Activated naive CD8-positive, alpha-beta T cell treated with anti-CD3 and anti-CD28 coated beads for 36 hours (primary cell): ENCODE measurements around the gene TMEM47. TPM values are rescaled to one million over a fixed set of nuclear protein-coding genes. Genes with fewer than 3 reads are reported as not detected.

Source experiments
- DNase-seq: peaks from one replicate; pipeline ENCODE4 v3.0.0; 2021
- H3K27ac Mint-ChIP-seq: one replicate; pipeline ENCODE4 v1.8.0; 2022; ENCODE audit warnings: mild to moderate bottlenecking, moderate library complexity, mixed read lengths
- H3K27me3 Mint-ChIP-seq: one replicate; pipeline ENCODE4 v1.8.0; 2022; ENCODE audit warnings: mild to moderate bottlenecking, mixed read lengths
- H3K36me3 Mint-ChIP-seq: one replicate; pipeline ENCODE4 v1.8.0; 2021; ENCODE audit warnings: mild to moderate bottlenecking, mixed read lengths
- H3K4me1 Mint-ChIP-seq: one replicate; pipeline ENCODE4 v1.8.0; 2021; ENCODE audit warnings: mixed read lengths
- H3K4me3 Mint-ChIP-seq: one replicate; pipeline ENCODE4 v1.8.0; 2022; ENCODE audit warnings: mild to moderate bottlenecking, moderate library complexity, mixed read lengths
- H3K9me3 Mint-ChIP-seq: one replicate; pipeline ENCODE4 v1.8.0; 2022; ENCODE audit warnings: mixed read lengths
- total RNA-seq, 2 experiments: library from RNA; stranded (reverse); gene quantifications; one replicate each; pipeline ENCODE4 v1.2.3, GENCODE V29; 2021

Gene TMEM47
- total RNA-seq, 2 experiments from 2014 or later = not detected

DNA sequence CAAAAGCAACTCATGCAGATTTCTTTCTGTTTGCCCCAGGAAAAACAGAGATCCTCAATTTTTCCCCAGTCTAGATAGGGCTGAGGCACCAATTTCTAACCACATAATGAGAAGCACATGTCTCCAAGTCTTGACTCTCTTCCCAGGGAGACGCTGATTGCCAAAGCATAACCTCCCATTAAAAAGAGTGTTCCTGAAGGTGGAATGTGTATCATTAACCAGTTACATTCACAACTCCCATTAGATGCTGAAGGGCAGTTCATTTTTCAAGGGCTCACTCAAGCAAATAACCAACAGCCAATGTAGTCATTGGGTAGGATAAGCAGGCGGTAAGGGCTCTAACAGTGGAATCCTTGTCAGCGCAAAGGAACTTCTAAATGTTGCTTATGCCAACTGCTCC is 27.5 kb downstream of the TMEM47 start:
- H3K27me3 Mint-ChIP-seq = no peaks in the 10 kb centered on the region
- no peak for DNase-seq
- H3K4me3 Mint-ChIP-seq = no peak overlapping the region
- no peaks in the 10 kb centered on the region for H3K4me1 Mint-ChIP-seq
- no peaks in the 10 kb centered on the region for H3K36me3 Mint-ChIP-seq
- H3K9me3 Mint-ChIP-seq = no peaks in the 10 kb centered on the region
- no peak overlapping the region for H3K27ac Mint-ChIP-seq

DNA sequence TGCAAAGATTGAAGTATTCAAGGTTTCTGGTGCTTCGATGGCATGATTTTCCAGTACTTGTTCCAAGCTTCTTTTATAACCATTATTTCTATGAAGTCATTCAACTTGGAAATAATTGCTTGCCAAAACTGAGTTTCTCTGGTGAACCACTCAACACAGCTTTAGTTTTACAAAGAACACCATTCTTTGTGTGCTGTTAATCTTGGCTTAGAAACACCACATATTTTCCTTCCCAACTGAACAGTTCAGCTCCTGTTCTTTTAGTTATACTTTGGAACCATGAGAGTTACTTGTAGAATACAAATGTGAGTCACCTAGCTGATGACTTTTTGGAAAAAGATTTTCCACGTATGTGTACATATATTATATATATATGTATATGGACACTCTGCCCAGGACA is 32.7 kb downstream of the TMEM47 start:
- Mint-ChIP-seq H3K9me3 (no peaks in the 10 kb centered on the region), H3K36me3 (no peaks in the 10 kb centered on the region), H3K27me3 (no peaks in the 10 kb centered on the region), H3K4me3 (no peak overlapping the region), H3K27ac (no peak overlapping the region), H3K4me1 (no peaks in the 10 kb centered on the region)
- no peak for DNase-seq

DNA sequence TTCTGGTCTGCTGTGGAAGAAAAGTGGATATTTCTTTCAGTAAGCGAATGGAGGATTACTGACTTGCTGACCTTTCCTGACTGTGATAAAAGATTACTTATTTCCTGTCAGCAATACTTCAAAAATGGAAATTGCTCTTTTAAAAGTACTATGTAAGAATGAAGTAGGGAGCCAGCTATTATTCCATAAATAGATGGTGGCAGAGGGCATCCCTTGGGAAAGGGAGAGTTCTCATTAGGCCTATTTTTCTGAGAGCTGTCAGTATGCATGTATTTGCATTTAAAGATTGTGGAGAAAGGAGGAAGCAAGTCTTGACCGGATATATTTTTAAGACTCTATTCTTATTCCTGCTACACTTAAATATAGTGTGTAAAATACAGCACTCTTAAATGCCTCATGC is 37.2 kb downstream of the TMEM47 start:
- Mint-ChIP-seq H3K4me3 (no peak overlapping the region), H3K4me1 (no peaks in the 10 kb centered on the region), H3K9me3 (peaks cover under 1% of the 10 kb centered on the region), H3K36me3 (no peaks in the 10 kb centered on the region), H3K27me3 (no peaks in the 10 kb centered on the region), H3K27ac (no peak overlapping the region)
- DNase-seq = no peak

DNA sequence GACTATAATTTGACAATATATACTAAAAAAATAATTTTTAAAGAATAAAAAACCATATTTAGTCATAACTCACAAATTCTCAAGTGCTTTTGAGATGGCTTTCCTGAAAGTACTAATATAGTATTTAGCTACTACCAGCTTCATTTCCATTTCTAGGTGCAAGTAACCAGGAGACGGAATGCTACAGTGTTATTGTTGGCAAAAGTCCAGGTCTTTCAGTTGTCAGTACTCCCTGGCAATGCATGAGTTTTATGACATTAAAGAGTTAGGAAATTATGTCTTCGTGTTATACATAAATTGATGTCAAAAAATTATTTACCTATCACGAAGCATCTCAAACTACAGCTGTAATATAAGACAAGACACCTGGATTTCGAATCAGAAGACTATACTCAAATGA is 45.0 kb downstream of the TMEM47 start:
- H3K4me3 Mint-ChIP-seq = no peak overlapping the region
- H3K27ac Mint-ChIP-seq = no peak overlapping the region
- no peak for DNase-seq
- H3K36me3 Mint-ChIP-seq = no peaks in the 10 kb centered on the region
- H3K4me1 Mint-ChIP-seq = no peaks in the 10 kb centered on the region
- no peaks in the 10 kb centered on the region for H3K27me3 Mint-ChIP-seq
- peaks cover 4% of the 10 kb centered on the region for H3K9me3 Mint-ChIP-seq

DNA sequence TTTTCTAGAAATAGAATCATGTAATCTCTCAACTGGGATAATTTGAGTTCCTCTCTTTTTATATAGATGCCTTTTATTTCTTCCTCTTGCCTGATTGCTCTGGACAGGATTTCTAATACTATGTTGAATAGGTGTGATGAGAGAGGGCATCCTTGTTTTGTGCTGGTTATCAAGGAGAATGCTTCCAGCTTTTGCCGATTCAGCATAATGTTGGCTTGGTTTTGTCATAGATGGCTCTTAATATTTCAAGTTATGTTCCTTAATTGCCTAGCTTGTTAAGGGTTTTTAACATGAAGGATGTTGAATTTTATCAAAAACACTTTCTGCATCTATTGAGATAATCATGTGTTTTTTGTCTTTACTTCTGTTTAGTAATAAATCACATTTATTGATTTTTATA is 58.7 kb downstream of the TMEM47 start:
- Mint-ChIP-seq H3K9me3 (peaks cover 4% of the 10 kb centered on the region), H3K4me3 (no peak overlapping the region), H3K27ac (no peak overlapping the region), H3K27me3 (no peaks in the 10 kb centered on the region), H3K4me1 (no peaks in the 10 kb centered on the region), H3K36me3 (no peaks in the 10 kb centered on the region)
- DNase-seq = no peak

DNA sequence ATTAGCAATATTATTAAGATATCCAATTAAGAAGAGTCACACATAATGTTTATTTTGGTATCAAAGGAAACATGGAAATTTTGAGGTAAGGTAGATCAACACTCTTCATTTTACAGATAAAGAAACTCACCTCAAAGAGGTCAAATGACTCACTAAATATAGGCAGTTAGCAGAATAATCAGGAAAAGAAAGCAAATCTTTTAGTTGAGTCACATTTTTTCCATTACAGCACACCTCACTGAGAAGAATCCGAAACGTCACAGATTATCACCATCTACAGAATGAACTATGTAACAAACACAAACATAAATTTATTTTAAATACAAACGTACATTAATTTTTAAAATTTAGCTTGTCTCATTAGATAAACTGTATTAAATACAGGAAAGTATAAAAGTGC is 70.1 kb downstream of the TMEM47 start:
- no peaks in the 10 kb centered on the region for H3K27me3 Mint-ChIP-seq
- no peak for DNase-seq
- no peaks in the 10 kb centered on the region for H3K4me1 Mint-ChIP-seq
- H3K4me3 Mint-ChIP-seq = no peak overlapping the region
- no peaks in the 10 kb centered on the region for H3K36me3 Mint-ChIP-seq
- H3K27ac Mint-ChIP-seq = no peak overlapping the region
- H3K9me3 Mint-ChIP-seq = peaks cover 5% of the 10 kb centered on the region

DNA sequence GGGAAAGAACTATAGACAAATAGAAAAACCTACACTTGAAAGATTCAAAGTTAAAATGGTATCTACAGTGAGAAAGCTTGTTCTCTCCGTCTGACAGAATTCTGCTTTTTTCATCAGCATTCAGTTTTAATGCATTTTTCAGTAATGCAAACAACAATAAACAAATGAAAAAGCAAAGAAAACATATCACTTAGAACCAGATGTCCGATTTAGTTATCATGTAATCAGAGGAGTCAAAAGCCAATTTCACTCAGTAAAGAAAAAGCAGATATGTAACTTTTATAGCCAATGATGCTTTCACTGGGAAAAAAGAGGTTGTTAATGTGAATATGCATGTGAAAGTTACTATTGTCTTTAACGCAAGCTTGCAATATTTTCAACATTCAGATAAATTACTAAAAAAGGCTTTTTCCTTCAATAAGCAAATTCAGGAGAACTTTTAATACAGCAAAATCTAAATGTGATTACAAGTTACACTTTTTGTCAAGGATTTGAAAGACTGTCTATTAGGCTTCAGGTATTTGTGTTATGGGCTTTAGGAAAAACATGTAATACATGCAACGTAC is 70.7 kb downstream of the TMEM47 start:
- no peak for DNase-seq
- Mint-ChIP-seq H3K27me3 (no peaks in the 10 kb centered on the region), H3K36me3 (no peaks in the 10 kb centered on the region), H3K9me3 (peaks cover 5% of the 10 kb centered on the region), H3K27ac (no peak overlapping the region), H3K4me1 (no peaks in the 10 kb centered on the region), H3K4me3 (no peak overlapping the region)

DNA sequence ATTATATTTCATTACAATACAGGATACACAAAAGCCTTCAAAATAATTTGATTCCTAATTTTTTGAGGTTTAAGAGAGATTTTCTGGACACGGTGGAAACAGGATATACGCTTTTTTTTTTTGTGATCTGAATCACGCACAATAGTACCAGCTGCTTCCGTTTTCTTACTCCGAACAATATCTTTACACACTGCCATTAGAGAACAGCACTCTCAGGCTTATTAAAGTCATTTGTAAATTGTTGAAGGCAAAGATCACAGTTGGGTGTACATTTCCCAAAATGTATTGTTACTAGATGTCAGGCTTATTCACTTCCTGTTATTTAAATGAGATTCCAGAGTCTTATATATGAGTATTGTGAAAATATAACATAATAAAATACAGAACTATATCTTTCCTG is 71.5 kb downstream of the TMEM47 start:
- Mint-ChIP-seq H3K4me3 (no peak overlapping the region), H3K27ac (no peak overlapping the region), H3K9me3 (peaks cover 5% of the 10 kb centered on the region), H3K36me3 (no peaks in the 10 kb centered on the region), H3K4me1 (no peaks in the 10 kb centered on the region), H3K27me3 (no peaks in the 10 kb centered on the region)
- DNase-seq = no peak

DNA sequence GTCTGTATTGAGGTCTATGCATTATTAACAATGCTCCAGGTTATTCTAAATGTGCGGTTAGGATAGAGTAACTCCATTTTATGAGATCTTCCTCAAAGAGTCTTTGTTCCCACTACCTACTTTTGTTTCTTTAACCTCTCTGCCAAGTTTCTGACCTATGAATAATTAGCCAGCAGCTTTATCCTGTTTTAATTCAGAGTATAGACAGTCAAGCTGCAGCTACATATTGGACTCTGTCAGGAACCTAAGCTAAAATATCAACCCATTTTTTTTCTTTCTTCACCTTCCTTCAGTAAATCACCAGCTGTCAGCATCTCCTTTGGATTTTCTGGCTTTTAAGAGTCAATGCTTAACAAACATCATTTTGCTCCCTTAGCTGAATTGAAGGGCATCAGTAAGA is 72.3 kb downstream of the TMEM47 start:
- H3K27ac Mint-ChIP-seq = no peak overlapping the region
- H3K27me3 Mint-ChIP-seq = no peaks in the 10 kb centered on the region
- H3K36me3 Mint-ChIP-seq = no peaks in the 10 kb centered on the region
- peaks cover 5% of the 10 kb centered on the region for H3K9me3 Mint-ChIP-seq
- no peak for DNase-seq
- H3K4me3 Mint-ChIP-seq = no peak overlapping the region
- no peaks in the 10 kb centered on the region for H3K4me1 Mint-ChIP-seq

DNA sequence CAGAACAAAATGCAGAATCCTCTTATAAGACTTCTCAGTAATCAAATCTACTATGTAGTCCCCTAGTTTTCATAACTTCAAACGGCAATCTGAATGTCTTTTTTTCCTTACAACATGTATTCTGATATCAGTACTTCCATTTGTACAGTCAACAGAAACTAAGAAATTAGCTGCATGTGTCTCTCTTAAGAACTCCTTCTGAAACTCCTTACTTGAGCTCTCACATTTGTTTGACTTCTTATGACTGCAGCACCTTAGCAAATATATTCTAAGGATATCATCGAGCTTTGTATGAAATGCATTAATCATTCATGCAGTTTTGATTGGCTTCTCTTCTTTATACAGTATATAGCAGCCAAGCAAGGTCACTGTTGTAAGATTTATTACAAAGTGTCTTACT is 77.0 kb downstream of the TMEM47 start:
- H3K27ac Mint-ChIP-seq = no peak overlapping the region
- no peaks in the 10 kb centered on the region for H3K9me3 Mint-ChIP-seq
- no peaks in the 10 kb centered on the region for H3K4me1 Mint-ChIP-seq
- no peak overlapping the region for H3K4me3 Mint-ChIP-seq
- H3K27me3 Mint-ChIP-seq = no peaks in the 10 kb centered on the region
- H3K36me3 Mint-ChIP-seq = no peaks in the 10 kb centered on the region
- no peak for DNase-seq

DNA sequence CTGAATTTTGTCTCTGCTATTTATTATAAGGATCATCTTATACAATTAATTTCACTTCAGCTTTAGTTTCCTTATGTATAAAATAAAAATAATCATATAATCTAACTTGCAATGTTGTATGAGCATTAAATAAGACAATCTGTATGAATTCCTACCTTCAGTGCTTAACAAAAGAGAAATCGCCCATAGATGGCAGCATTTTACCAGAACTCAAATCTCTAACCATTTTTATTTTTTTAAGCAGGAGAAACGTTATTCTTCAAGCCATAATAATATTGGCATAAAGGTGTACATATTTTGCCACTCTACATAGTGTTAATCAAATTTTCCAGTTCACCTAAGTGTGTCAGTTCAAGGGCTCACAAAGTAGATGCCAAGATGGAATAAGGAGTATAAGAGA is 78.8 kb downstream of the TMEM47 start:
- H3K27me3 Mint-ChIP-seq = no peaks in the 10 kb centered on the region

More for the DNA sequence above, 78.8 kb downstream of the TMEM47 start:
- Mint-ChIP-seq H3K4me1 (no peaks in the 10 kb centered on the region), H3K36me3 (no peaks in the 10 kb centered on the region), H3K4me3 (no peak overlapping the region), H3K27ac (no peak overlapping the region), H3K9me3 (no peaks in the 10 kb centered on the region)
- no peak for DNase-seq
